GM12892 (cell line): Measurements from ENCODE around the gene DIRAS1.

Experiments
- POLR2A ChIP-seq: IDR thresholded peaks from 2 replicates; pipeline ENCODE4 v1.6.1; 2011; ENCODE audit warnings: low read depth, low read length, control low read depth
- POLR2AphosphoS5 ChIP-seq: IDR thresholded peaks from 2 replicates; pipeline ENCODE4 v1.6.1; 2011; ENCODE audit warnings: low read depth, low read length, control low read depth
- TAF1 ChIP-seq: IDR thresholded peaks from 2 replicates; pipeline ENCODE4 v1.6.1; 2011; ENCODE audit warnings: low read depth, mild to moderate bottlenecking, control low read depth, low read length, borderline replicate concordance

GRCh38 chr19:2732157-2732725 lies 11.1 kb upstream of the DIRAS1 start:
- TF ChIP-seq TAF1, result no peak
- TF ChIP-seq POLR2A, result no peak
- no peak for TF ChIP-seq POLR2AphosphoS5
